SJCRH30 (cell line): ENCODE data around the gene CIT. TPM values are rescaled to one million over a fixed set of nuclear protein-coding genes. Genes with fewer than 3 reads are reported as not detected.
A peak's percentile ranks its signal among the peaks of the same experiment; 100 is the strongest.
"Not testable (repeated sequence)": the region's sequence is repeated elsewhere in the genome, so short reads cannot be mapped to it uniquely, and the experiment has no call there.

Experiments
- DNase-seq, 2 experiments: peaks; one replicate each; pipeline ENCODE4 v3.0.0-alpha.2; 2015 to 2020
- H3K27ac ChIP-seq: fragments of 250-450 bp; sonication (Bioruptor Pico); 2 replicates; pipeline ENCODE4 v1.5.1; 2020; ENCODE audit warnings: mild to moderate bottlenecking, moderate library complexity
- H3K27me3 ChIP-seq: fragments of 250-450 bp; sonication (Bioruptor Pico); 2 replicates; pipeline ENCODE4 v1.5.1; 2020; ENCODE audit warnings: mild to moderate bottlenecking, moderate library complexity
- H3K36me3 ChIP-seq: fragments of 250-450 bp; sonication (Bioruptor Pico); 2 replicates; pipeline ENCODE4 v1.5.1; 2020; ENCODE audit warnings: mild to moderate bottlenecking, moderate library complexity
- H3K4me1 ChIP-seq: fragments of 250-450 bp; sonication (Bioruptor Pico); 2 replicates; pipeline ENCODE4 v1.5.1; 2020; ENCODE audit warnings: mild to moderate bottlenecking, moderate library complexity
- H3K4me3 ChIP-seq: fragments of 250-450 bp; sonication (Bioruptor Pico); 2 replicates; pipeline ENCODE4 v1.5.1; 2020; ENCODE audit warnings: mild to moderate bottlenecking, moderate library complexity
- H3K9me3 ChIP-seq: fragments of 250-450 bp; sonication (Bioruptor Pico); replicated peaks from 2 replicates; pipeline ENCODE4 v1.5.1; 2020; ENCODE audit warnings: mild to moderate bottlenecking, moderate library complexity
- total RNA-seq: library from RNA; depleted of rRNA; stranded (reverse); fragments of >200 nt; shearing (Covaris generic); gene quantifications from 2 replicates; pipeline ENCODE4 v1.2.3, GENCODE V29; 2014

The CIT gene
- total RNA-seq, 1 experiment from 2014 or later: 43.7 TPM

GRCh38 chr12:119666900-119667576 is 210.1 kb downstream of the CIT start:
- Histone ChIP-seq H3K9me3 (no peaks in the 10 kb centered on the region), H3K4me1 (peaks cover 3% of the 10 kb centered on the region), H3K4me3 (peak overlapping the region; percentile 94), H3K27ac (no peak overlapping the region), H3K36me3 (peaks cover 17% of the 10 kb centered on the region), H3K27me3 (no peaks in the 10 kb centered on the region)
- DNase-seq: no peak

- Histone ChIP-seq H3K27me3 (no peaks in the 10 kb centered on the region), H3K4me1 (peaks cover 3% of the 10 kb centered on the region), H3K36me3 (peaks cover 12% of the 10 kb centered on the region), H3K4me3 (no peak overlapping the region), H3K27ac (no peak overlapping the region), H3K9me3 (no peaks in the 10 kb centered on the region)
- DNase-seq: no peak
These were observed 210.8 kb downstream of the CIT start for GRCh38 chr12:119666226-119666795.

GRCh38 chr12:119665164-119665929 is 211.8 kb downstream of the CIT start:
- Histone ChIP-seq H3K27ac (no peak overlapping the region), H3K27me3 (no peaks in the 10 kb centered on the region), H3K4me3 (no peak overlapping the region), H3K4me1 (peaks cover 3% of the 10 kb centered on the region), H3K36me3 (0 out of 2 replicates have a peak, but pooled peaks cover 6% of the 10 kb centered on the region), H3K9me3 (no peaks in the 10 kb centered on the region)
- DNase-seq: no peak

GRCh38 chr12:119664642-119665041 is 212.5 kb downstream of the CIT start:
- Histone ChIP-seq H3K36me3 (no peaks in the 10 kb centered on the region), H3K4me1 (peaks cover 3% of the 10 kb centered on the region), H3K27ac (no peak overlapping the region), H3K27me3 (no peaks in the 10 kb centered on the region), H3K4me3 (no peak overlapping the region), H3K9me3 (no peaks in the 10 kb centered on the region)
- no peak for DNase-seq

GRCh38 chr12:119661882-119662281 is 215.2 kb downstream of the CIT start:
- no peak for DNase-seq
- Histone ChIP-seq H3K4me1 (no peaks in the 10 kb centered on the region), H3K27me3 (no peaks in the 10 kb centered on the region), H3K27ac (no peak overlapping the region), H3K4me3 (no peak overlapping the region), H3K9me3 (no peaks in the 10 kb centered on the region), H3K36me3 (no peaks in the 10 kb centered on the region)

- Histone ChIP-seq H3K36me3 (no peaks in the 10 kb centered on the region), H3K27ac (no peak overlapping the region), H3K4me3 (no peak overlapping the region), H3K4me1 (no peaks in the 10 kb centered on the region), H3K9me3 (no peaks in the 10 kb centered on the region), H3K27me3 (no peaks in the 10 kb centered on the region)
- DNase-seq: no peak
These were observed 217.0 kb downstream of the CIT start for GRCh38 chr12:119660076-119660475.

GRCh38 chr12:119659289-119659897 is 217.7 kb downstream of the CIT start:
- H3K4me3 ChIP-seq: no peak overlapping the region
- H3K36me3 ChIP-seq: no peaks in the 10 kb centered on the region
- no peak overlapping the region for H3K27ac ChIP-seq
- no peaks in the 10 kb centered on the region for H3K4me1 ChIP-seq
- H3K9me3 ChIP-seq: no peaks in the 10 kb centered on the region
- H3K27me3 ChIP-seq: no peaks in the 10 kb centered on the region
- peak in 1 of 2 experiments; percentile 61 for DNase-seq

GRCh38 chr12:119658166-119658565 is 219.0 kb downstream of the CIT start:
- not testable (repeated sequence) for H3K4me3 ChIP-seq, H3K27ac ChIP-seq

GRCh38 chr12:119657001-119657400 is 220.1 kb downstream of the CIT start:
- not testable (repeated sequence) for H3K4me1 ChIP-seq, H3K27me3 ChIP-seq, H3K27ac ChIP-seq, H3K4me3 ChIP-seq, DNase-seq, H3K9me3 ChIP-seq, H3K36me3 ChIP-seq

More at GRCh38 chr12:119658166-119658565, 219.0 kb downstream of the CIT start:
- H3K36me3 ChIP-seq, DNase-seq, H3K9me3 ChIP-seq, H3K27me3 ChIP-seq, H3K4me1 ChIP-seq: not testable (repeated sequence)

GRCh38 chr12:119652665-119653064 is 224.5 kb downstream of the CIT start:
- Histone ChIP-seq H3K4me3 (no peak overlapping the region), H3K27ac (no peak overlapping the region), H3K9me3 (0 out of 2 replicates have a peak, but pooled peaks cover 4% of the 10 kb centered on the region), H3K36me3 (no peaks in the 10 kb centered on the region), H3K4me1 (no peaks in the 10 kb centered on the region), H3K27me3 (no peaks in the 10 kb centered on the region)
- no peak for DNase-seq

GRCh38 chr12:119649202-119649808 is 227.8 kb downstream of the CIT start:
- H3K27ac ChIP-seq: no peak overlapping the region

GRCh38 chr12:119645535-119646059 is 231.5 kb downstream of the CIT start:
- Histone ChIP-seq H3K4me1 (peaks cover 11% of the 10 kb centered on the region), H3K9me3 (no peaks in the 10 kb centered on the region), H3K36me3 (no peaks in the 10 kb centered on the region), H3K27ac (no peak overlapping the region; the same call in 1 of the 2 replicates), H3K27me3 (no peaks in the 10 kb centered on the region), H3K4me3 (no peak overlapping the region)
- DNase-seq: no peak

More at GRCh38 chr12:119649202-119649808, 227.8 kb downstream of the CIT start:
- no peak overlapping the region for H3K4me3 ChIP-seq
- no peaks in the 10 kb centered on the region for H3K36me3 ChIP-seq
- DNase-seq: peak in 1 of 2 experiments; percentile 58
- 0 out of 2 replicates have a peak, but pooled peaks cover 4% of the 10 kb centered on the region for H3K9me3 ChIP-seq
- H3K27me3 ChIP-seq: no peaks in the 10 kb centered on the region
- H3K4me1 ChIP-seq: peaks cover 11% of the 10 kb centered on the region

GRCh38 chr12:119644930-119645329 is 232.2 kb downstream of the CIT start:
- H3K9me3 ChIP-seq: no peaks in the 10 kb centered on the region
- H3K4me3 ChIP-seq: no peak overlapping the region
- H3K27me3 ChIP-seq: no peaks in the 10 kb centered on the region
- no peaks in the 10 kb centered on the region for H3K36me3 ChIP-seq
- DNase-seq: peak; percentile 57 to 82
- peaks cover 11% of the 10 kb centered on the region for H3K4me1 ChIP-seq
- H3K27ac ChIP-seq: peak overlapping the region; percentile 21

GRCh38 chr12:119642986-119643385 is 234.1 kb downstream of the CIT start:
- Histone ChIP-seq H3K27ac (no peak overlapping the region), H3K4me3 (no peak overlapping the region), H3K4me1 (peaks cover 11% of the 10 kb centered on the region), H3K9me3 (no peaks in the 10 kb centered on the region), H3K27me3 (no peaks in the 10 kb centered on the region), H3K36me3 (no peaks in the 10 kb centered on the region)
- DNase-seq: peak in 1 of 2 experiments; percentile 19
